Epithelial cell of esophagus (primary cell): ENCODE measurements around the gene CCDC124.

Experiments used
- DNase-seq: peaks from one replicate; pipeline ENCODE4 v3.0.0; 2010; ENCODE audit warnings: low read depth
- H3K4me3 ChIP-seq: 2 replicates; pipeline ENCODE4 v1.5.1; 2011; ENCODE audit warnings: mild to moderate bottlenecking, low read length, control low read depth
- CTCF ChIP-seq: IDR thresholded peaks from 2 replicates; pipeline ENCODE4 v1.5.1; 2011; ENCODE audit warnings: low read depth, mild to moderate bottlenecking, low read length, control low read depth, inconsistent platforms; ENCODE audit not compliant: insufficient read depth; ENCODE audit errors: missing control alignments

Gene CCDC124

GRCh38 chr19:17946965-17947784 lies 14.4 kb downstream of the CCDC124 start:
- DNase-seq: no peak
- TF ChIP-seq CTCF: no peak
- H3K4me3 ChIP-seq: peak overlapping the region; percentile 44

GRCh38 chr19:17947815-17948513 lies 15.1 kb downstream of the CCDC124 start:
- H3K4me3 ChIP-seq: peak overlapping the region; percentile 45
- peak; percentile 90 for DNase-seq
- TF ChIP-seq CTCF: no peak

- TF ChIP-seq CTCF: no peak
- H3K4me3 ChIP-seq: peak overlapping the region; percentile 45
- no peak for DNase-seq
Measured at GRCh38 chr19:17948514-17948900, 15.7 kb downstream of the CCDC124 start.

- DNase-seq: no peak
- no peak overlapping the region for H3K4me3 ChIP-seq
- TF ChIP-seq CTCF: no peak
Measured at GRCh38 chr19:17948931-17949930, 16.4 kb downstream of the CCDC124 start.

- DNase-seq: no peak
- no peak for TF ChIP-seq CTCF
- no peak overlapping the region for H3K4me3 ChIP-seq
Measured at GRCh38 chr19:17949956-17950309, 17.1 kb downstream of the CCDC124 start.

GRCh38 chr19:17950310-17951156 lies 17.7 kb downstream of the CCDC124 start:
- no peak for TF ChIP-seq CTCF
- no peak overlapping the region for H3K4me3 ChIP-seq
- no peak for DNase-seq
